ENCODE results near the gene RTP5. TPM values are rescaled to one million over a fixed set of nuclear protein-coding genes. Genes with fewer than 3 reads are reported as not detected.

Gene RTP5
- total and polyA plus RNA-seq, 2 experiments from 2014 or later, result not detected

- H3K4me1 ChIP-seq (ENCODE audit: insufficient read depth), result peaks cover 5% of the 10 kb centered on the region; the same call in 1 of the 2 replicates
- no peak overlapping the region for H2AFZ ChIP-seq
- TF ChIP-seq EZH2 (IDR thresholded peaks at IDR 0.05; ENCODE audit: insufficient read depth, poor library complexity, severe bottlenecking), result no peak
- TF ChIP-seq EZH2phosphoT487 (IDR thresholded peaks at IDR 0.05; ENCODE audit: insufficient read depth, low read depth), result no peak
- H4K20me1 ChIP-seq (ENCODE audit: insufficient read depth), result no peaks in the 10 kb centered on the region
- 80 to 85% methylated on average over 15 to 18 of the region's 18 CpGs for WGBS, 2 experiments (ENCODE audit: low coverage in 1 of 2, low lambda C conversion rate in 2 of 2, missing lambda C conversion rate in 2 of 2)
- no peak overlapping the region for H3K27ac ChIP-seq
- no peak overlapping the region for H3K4me3 ChIP-seq
- no peak overlapping the region for H3K4me2 ChIP-seq (ENCODE audit: unreplicated experiment)
- H3K9me2 ChIP-seq (ENCODE audit: insufficient read depth), result no peaks in the 10 kb centered on the region
- no peaks in the 10 kb centered on the region for H3K36me3 ChIP-seq (ENCODE audit: low read depth)
- no peaks in the 10 kb centered on the region for H3K27me3 ChIP-seq (replicated peaks; ENCODE audit: insufficient read depth)
- no peaks in the 10 kb centered on the region for H3F3A ChIP-seq (ENCODE audit: insufficient read depth)
- H3K9ac ChIP-seq, result no peak overlapping the region
- no peaks in the 10 kb centered on the region for H3K79me2 ChIP-seq (ENCODE audit: insufficient read depth)
- no peaks in the 10 kb centered on the region for H3K9me3 ChIP-seq (ENCODE audit: low read depth)
- in situ Hi-C loops (cut with MboI), result no loop called here
- no peak for DNase-seq
Measured at GRCh38 chr2:241857572-241858121, 11.9 kb upstream of the RTP5 start.

DNA sequence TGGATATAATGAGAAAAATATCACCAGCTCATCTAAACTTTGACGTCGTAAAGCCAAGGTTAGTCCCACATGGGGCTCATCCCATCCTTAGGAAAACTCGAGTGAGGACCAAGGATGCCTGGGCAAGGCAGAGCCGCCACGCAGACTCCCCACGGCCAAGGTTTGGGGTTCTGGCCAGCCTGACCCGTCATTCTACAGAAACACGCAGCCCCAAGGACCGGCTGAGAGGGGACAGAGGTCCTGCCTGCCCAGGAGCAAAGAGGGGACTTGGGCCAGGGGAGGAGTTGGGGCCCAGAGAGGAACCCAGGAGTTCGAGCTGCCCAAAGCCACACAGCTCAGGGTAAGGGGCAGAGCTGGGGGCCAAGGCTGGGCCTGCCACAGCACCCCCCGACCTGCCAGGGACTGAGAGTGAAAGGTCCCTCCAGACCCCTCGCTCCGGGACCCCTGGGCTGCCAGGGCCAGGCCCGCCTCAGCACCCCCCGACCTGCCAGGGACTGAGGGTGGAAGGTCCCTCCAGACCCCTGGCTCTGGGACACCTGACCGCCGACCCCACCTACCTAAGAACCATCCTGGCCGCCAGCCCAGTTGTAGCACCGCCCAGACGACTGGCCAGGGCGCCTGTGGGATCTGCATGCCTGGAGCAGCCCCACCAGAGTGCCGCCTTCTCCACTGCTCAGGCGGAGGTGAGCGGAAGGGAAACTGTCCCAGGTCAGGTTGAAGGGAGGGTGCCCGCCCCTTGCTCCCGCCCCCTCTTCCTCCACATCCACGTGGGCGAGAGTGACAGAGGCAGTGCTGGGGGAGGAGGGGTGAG is 11.1 kb upstream of the RTP5 start, which contains the start of gene PDCD1:
PDCD1 (minus strand) TSS at position 689 of the 811 bp plus-strand sequence; CDS start at position 633, 56 bp downstream.
- no peaks in the 10 kb centered on the region for H3K36me3 ChIP-seq (ENCODE audit: low read depth)
- no peaks in the 10 kb centered on the region for H3K9me3 ChIP-seq (ENCODE audit: low read depth)
- H3K4me3 ChIP-seq, result peak within 1 kb of the TSS; percentile 49
- no peak for DNase-seq
- TF ChIP-seq EZH2 (IDR thresholded peaks at IDR 0.05; ENCODE audit: insufficient read depth, poor library complexity, severe bottlenecking), result no peak
- no peak for TF ChIP-seq EZH2phosphoT487 (IDR thresholded peaks at IDR 0.05; ENCODE audit: insufficient read depth, low read depth)
- H2AFZ ChIP-seq, result peak within 1 kb of the TSS; percentile 68
- WGBS, 2 experiments (ENCODE audit: low coverage in 1 of 2, low lambda C conversion rate in 2 of 2, missing lambda C conversion rate in 2 of 2), result 78 to 79% methylated on average over 21 to 28 of the region's 28 CpGs
- no peaks in the 10 kb centered on the region for H3F3A ChIP-seq (ENCODE audit: insufficient read depth)
- H3K27ac ChIP-seq, result no peak within 1 kb of the TSS
- no peaks in the 10 kb centered on the region for H4K20me1 ChIP-seq (ENCODE audit: insufficient read depth)
- no peaks in the 10 kb centered on the region for H3K9me2 ChIP-seq (ENCODE audit: insufficient read depth)
- peaks cover 5% of the 10 kb centered on the region; the same call in 1 of the 2 replicates for H3K4me1 ChIP-seq (ENCODE audit: insufficient read depth)
- no peaks in the 10 kb centered on the region for H3K79me2 ChIP-seq (ENCODE audit: insufficient read depth)
- H3K4me2 ChIP-seq (ENCODE audit: unreplicated experiment), result peak within 1 kb of the TSS; percentile 57
- H3K9ac ChIP-seq, result peak within 1 kb of the TSS; percentile 55
- H3K27me3 ChIP-seq (replicated peaks; ENCODE audit: insufficient read depth), result no peaks in the 10 kb centered on the region
- in situ Hi-C loops (cut with MboI), result no loop called here

GRCh38 chr2:241859017-241859435 is 10.5 kb upstream of the RTP5 start:
- H3K27ac ChIP-seq, result no peak overlapping the region
- no peaks in the 10 kb centered on the region for H3K27me3 ChIP-seq (replicated peaks; ENCODE audit: insufficient read depth)
- peaks cover 5% of the 10 kb centered on the region; the same call in 1 of the 2 replicates for H3K4me1 ChIP-seq (ENCODE audit: insufficient read depth)
- no peaks in the 10 kb centered on the region for H3K9me3 ChIP-seq (ENCODE audit: low read depth)
- 27 to 70% methylated on average over 2 to 9 of the region's 9 CpGs for WGBS, 2 experiments (ENCODE audit: low coverage in 1 of 2, low lambda C conversion rate in 2 of 2, missing lambda C conversion rate in 2 of 2)
- in situ Hi-C loops (cut with MboI), result no loop called here
- H3F3A ChIP-seq (ENCODE audit: insufficient read depth), result peaks cover 3% of the 10 kb centered on the region; the same call in 1 of the 2 replicates
- peak overlapping the region; percentile 57 for H3K4me2 ChIP-seq (ENCODE audit: unreplicated experiment)
- H4K20me1 ChIP-seq (ENCODE audit: insufficient read depth), result no peaks in the 10 kb centered on the region
- H2AFZ ChIP-seq, result no peak overlapping the region
- no peak for DNase-seq
- no peak overlapping the region for H3K4me3 ChIP-seq
- no peak for TF ChIP-seq EZH2 (IDR thresholded peaks at IDR 0.05; ENCODE audit: insufficient read depth, poor library complexity, severe bottlenecking)
- no peak for TF ChIP-seq EZH2phosphoT487 (IDR thresholded peaks at IDR 0.05; ENCODE audit: insufficient read depth, low read depth)
- H3K79me2 ChIP-seq (ENCODE audit: insufficient read depth), result no peaks in the 10 kb centered on the region
- H3K9me2 ChIP-seq (ENCODE audit: insufficient read depth), result no peaks in the 10 kb centered on the region
- no peaks in the 10 kb centered on the region for H3K36me3 ChIP-seq (ENCODE audit: low read depth)
- no peak overlapping the region for H3K9ac ChIP-seq

GRCh38 chr2:241859436-241860183 is 9.9 kb upstream of the RTP5 start:
- H3K36me3 ChIP-seq (ENCODE audit: low read depth), result no peaks in the 10 kb centered on the region
- H3K9me3 ChIP-seq (ENCODE audit: low read depth), result no peaks in the 10 kb centered on the region
- no peaks in the 10 kb centered on the region for H4K20me1 ChIP-seq (ENCODE audit: insufficient read depth)
- H3K27ac ChIP-seq, result no peak overlapping the region
- H3K79me2 ChIP-seq (ENCODE audit: insufficient read depth), result no peaks in the 10 kb centered on the region
- H3K4me3 ChIP-seq, result peak overlapping the region; percentile 49
- H2AFZ ChIP-seq, result peak overlapping the region; percentile 68
- WGBS, 2 experiments (ENCODE audit: low coverage in 1 of 2, low lambda C conversion rate in 2 of 2, missing lambda C conversion rate in 2 of 2), result 4 to 6% methylated on average over 28 to 30 of the region's 30 CpGs
- peak; percentile 84 for DNase-seq
- H3K4me2 ChIP-seq (ENCODE audit: unreplicated experiment), result peak overlapping the region; percentile 57
- H3K9me2 ChIP-seq (ENCODE audit: insufficient read depth), result no peaks in the 10 kb centered on the region
- in situ Hi-C loops (cut with MboI), result no loop called here
- H3K9ac ChIP-seq, result peak overlapping the region; percentile 55
- H3F3A ChIP-seq (ENCODE audit: insufficient read depth), result peaks cover 6% of the 10 kb centered on the region; the same call in 1 of the 2 replicates
- H3K27me3 ChIP-seq (replicated peaks; ENCODE audit: insufficient read depth), result no peaks in the 10 kb centered on the region
- no peak for TF ChIP-seq EZH2 (IDR thresholded peaks at IDR 0.05; ENCODE audit: insufficient read depth, poor library complexity, severe bottlenecking)
- TF ChIP-seq EZH2phosphoT487 (IDR thresholded peaks at IDR 0.05; ENCODE audit: insufficient read depth, low read depth), result no peak
- peaks cover 5% of the 10 kb centered on the region; the same call in 1 of the 2 replicates for H3K4me1 ChIP-seq (ENCODE audit: insufficient read depth)

Data from GM23248 (cell line).